Loucy (cell line): ENCODE measurements around the gene SPP1.
A peak's percentile ranks its signal among the peaks of the same experiment; 100 is the strongest.
"Not testable (repeated sequence)": the region's sequence is repeated elsewhere in the genome, so short reads cannot be mapped to it uniquely, and the experiment has no call there.

Experiments
- H2AFZ ChIP-seq: fragments of 200-600 bp; sonication (generic); 2 replicates; pipeline ENCODE4 v1.6.0; 2016; ENCODE audit warnings: antibody characterized with exemption, mild to moderate bottlenecking, low read length, moderate library complexity
- H3F3A ChIP-seq: fragments of 200-600 bp; 2 replicates; pipeline ENCODE4 v1.6.0; 2016; ENCODE audit warnings: antibody characterized with exemption, low read depth, mild to moderate bottlenecking
- H3K27me3 ChIP-seq: fragments of 200-600 bp; sonication (generic); 2 replicates; pipeline ENCODE4 v1.6.1; 2014; ENCODE audit warnings: low read length, mild to moderate bottlenecking; ENCODE audit not compliant: insufficient read depth, poor library complexity, severe bottlenecking
- H3K36me3 ChIP-seq: fragments of 200-600 bp; sonication (generic); 2 replicates; pipeline ENCODE4 v1.6.1; 2016; ENCODE audit warnings: low read length; ENCODE audit not compliant: insufficient read depth
- H3K4me1 ChIP-seq: fragments of 200-600 bp; sonication (generic); 2 replicates; pipeline ENCODE4 v1.5.1; 2014; ENCODE audit warnings: low read length, mild to moderate bottlenecking; ENCODE audit not compliant: insufficient read depth, poor library complexity, severe bottlenecking
- H3K4me2 ChIP-seq: fragments of 200-600 bp; sonication (generic); 2 replicates; pipeline ENCODE4 v1.6.0; 2014; ENCODE audit warnings: antibody characterized with exemption, low read length, low read depth, mild to moderate bottlenecking; ENCODE audit not compliant: poor library complexity, severe bottlenecking
- H3K4me3 ChIP-seq: fragments of 200-600 bp; sonication (generic); 2 replicates; pipeline ENCODE4 v1.5.1; 2014; ENCODE audit warnings: low read length, mild to moderate bottlenecking, mixed read lengths; ENCODE audit not compliant: poor library complexity, severe bottlenecking
- H3K79me2 ChIP-seq: fragments of 200-600 bp; sonication (generic); 2 replicates; pipeline ENCODE4 v1.6.1; 2014; ENCODE audit warnings: low read length; ENCODE audit not compliant: insufficient read depth
- H3K9ac ChIP-seq: fragments of 200-600 bp; sonication (generic); 2 replicates; pipeline ENCODE4 v1.6.0; 2014; ENCODE audit warnings: mild to moderate bottlenecking, low read depth, low read length, moderate library complexity; ENCODE audit not compliant: poor library complexity, severe bottlenecking
- H3K9me2 ChIP-seq: fragments of 200-600 bp; sonication (generic); replicated peaks from 2 replicates; pipeline ENCODE4 v1.6.1; 2016; ENCODE audit warnings: low read depth, low read length, mixed read lengths
- H3K9me3 ChIP-seq: fragments of 200-600 bp; sonication (generic); 2 replicates; pipeline ENCODE4 v1.6.1; 2014; ENCODE audit warnings: mild to moderate bottlenecking, antibody characterized with exemption, low read length, low read depth; ENCODE audit not compliant: insufficient read depth
- H4K20me1 ChIP-seq: fragments of 200-600 bp; sonication (generic); 2 replicates; pipeline ENCODE4 v1.6.0; 2014; ENCODE audit warnings: antibody characterized with exemption, low read length, mild to moderate bottlenecking; ENCODE audit not compliant: insufficient read depth, poor library complexity, severe bottlenecking
- EZH2phosphoT487 ChIP-seq: fragments of 200-600 bp; IDR thresholded peaks from 2 replicates; pipeline ENCODE4 v1.6.1; 2018; ENCODE audit warnings: antibody characterized with exemption, mild to moderate bottlenecking, moderate library complexity, borderline replicate concordance
- TF ChIP-seq, protein P1 (sequence below): fragments of 200-600 bp; sonication (generic); conservative IDR thresholded peaks from 2 replicates; pipeline ENCODE4 v1.5.1; 2014; ENCODE audit warnings: mild to moderate bottlenecking, antibody characterized with exemption, low read length

The SPP1 gene

GRCh38 chr4:87938746-87939145 lies 36.8 kb upstream of the SPP1 start:
- Histone ChIP-seq H3K4me3 (no peak overlapping the region), H3K9ac (no peak overlapping the region), H3K36me3 (no peaks in the 10 kb centered on the region), H3K4me2 (no peak overlapping the region), H3K9me2 (no peaks in the 10 kb centered on the region), H3F3A (no peaks in the 10 kb centered on the region), H3K9me3 (no peaks in the 10 kb centered on the region), H2AFZ (no peak overlapping the region), H3K79me2 (no peaks in the 10 kb centered on the region), H3K4me1 (no peaks in the 10 kb centered on the region), H4K20me1 (no peaks in the 10 kb centered on the region), H3K27me3 (no peaks in the 10 kb centered on the region)
- TF ChIP-seq, protein P1, sequence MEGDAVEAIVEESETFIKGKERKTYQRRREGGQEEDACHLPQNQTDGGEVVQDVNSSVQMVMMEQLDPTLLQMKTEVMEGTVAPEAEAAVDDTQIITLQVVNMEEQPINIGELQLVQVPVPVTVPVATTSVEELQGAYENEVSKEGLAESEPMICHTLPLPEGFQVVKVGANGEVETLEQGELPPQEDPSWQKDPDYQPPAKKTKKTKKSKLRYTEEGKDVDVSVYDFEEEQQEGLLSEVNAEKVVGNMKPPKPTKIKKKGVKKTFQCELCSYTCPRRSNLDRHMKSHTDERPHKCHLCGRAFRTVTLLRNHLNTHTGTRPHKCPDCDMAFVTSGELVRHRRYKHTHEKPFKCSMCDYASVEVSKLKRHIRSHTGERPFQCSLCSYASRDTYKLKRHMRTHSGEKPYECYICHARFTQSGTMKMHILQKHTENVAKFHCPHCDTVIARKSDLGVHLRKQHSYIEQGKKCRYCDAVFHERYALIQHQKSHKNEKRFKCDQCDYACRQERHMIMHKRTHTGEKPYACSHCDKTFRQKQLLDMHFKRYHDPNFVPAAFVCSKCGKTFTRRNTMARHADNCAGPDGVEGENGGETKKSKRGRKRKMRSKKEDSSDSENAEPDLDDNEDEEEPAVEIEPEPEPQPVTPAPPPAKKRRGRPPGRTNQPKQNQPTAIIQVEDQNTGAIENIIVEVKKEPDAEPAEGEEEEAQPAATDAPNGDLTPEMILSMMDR: peak; percentile 34
- no peak for TF ChIP-seq EZH2phosphoT487

- H3K36me3 ChIP-seq: no peaks in the 10 kb centered on the region
- no peaks in the 10 kb centered on the region for H3K27me3 ChIP-seq
- no peaks in the 10 kb centered on the region for H3K79me2 ChIP-seq
- no peaks in the 10 kb centered on the region for H4K20me1 ChIP-seq
- no peak overlapping the region for H3K4me2 ChIP-seq
- no peaks in the 10 kb centered on the region for H3K9me3 ChIP-seq
- no peak overlapping the region for H3K9ac ChIP-seq
- H3K4me3 ChIP-seq: no peak overlapping the region
- no peak overlapping the region for H2AFZ ChIP-seq
- no peak for TF ChIP-seq EZH2phosphoT487
- TF ChIP-seq, protein P1: no peak
- no peaks in the 10 kb centered on the region for H3F3A ChIP-seq
- no peaks in the 10 kb centered on the region for H3K4me1 ChIP-seq
- no peaks in the 10 kb centered on the region for H3K9me2 ChIP-seq
These were observed 35.4 kb upstream of the SPP1 start for GRCh38 chr4:87939978-87940690.

- H3K4me2 ChIP-seq, H3K9ac ChIP-seq, H3K9me2 ChIP-seq, H3K27me3 ChIP-seq, H3K4me1 ChIP-seq, H2AFZ ChIP-seq, H4K20me1 ChIP-seq, H3K36me3 ChIP-seq, H3K9me3 ChIP-seq, H3K79me2 ChIP-seq, H3F3A ChIP-seq, H3K4me3 ChIP-seq: not testable (repeated sequence)
These were observed 34.7 kb upstream of the SPP1 start for GRCh38 chr4:87940809-87941208.
